H9 (cell line): ENCODE data around the gene CACNG8. TPM values are rescaled to one million over a fixed set of nuclear protein-coding genes. Genes with fewer than 3 reads are reported as not detected.

Experiments
- DNase-seq: peaks from one replicate; pipeline ENCODE4 v3.0.0-alpha.2; 2017
- H2AFZ ChIP-seq: one replicate; pipeline ENCODE4 v1.6.1; 2013; ENCODE audit warnings: mild to moderate bottlenecking, low read length, control low read depth, moderate library complexity
- H2AK5ac ChIP-seq: 2 replicates; pipeline ENCODE4 v1.6.1; 2013; ENCODE audit warnings: low read length, control low read depth, mixed read lengths; ENCODE audit not compliant: insufficient read length
- H2BK120ac ChIP-seq: one replicate; pipeline ENCODE4 v1.6.1; 2013; ENCODE audit warnings: low read depth, mild to moderate bottlenecking, low read length, control low read depth, inconsistent platforms; ENCODE audit not compliant: poor library complexity, severe bottlenecking
- H2BK12ac ChIP-seq: 2 replicates; pipeline ENCODE4 v1.6.1; 2013; ENCODE audit warnings: low read length, control low read depth, mixed read lengths, low read depth; ENCODE audit not compliant: insufficient read length
- H2BK15ac ChIP-seq: 2 replicates; pipeline ENCODE4 v1.6.1; 2013; ENCODE audit warnings: low read depth, low read length, control low read depth
- H2BK20ac ChIP-seq: one replicate; pipeline ENCODE4 v1.6.1; 2013; ENCODE audit warnings: low read depth, mild to moderate bottlenecking, low read length, control low read depth, inconsistent platforms; ENCODE audit not compliant: poor library complexity, severe bottlenecking
- H2BK5ac ChIP-seq: 2 replicates; pipeline ENCODE4 v1.6.1; 2013; ENCODE audit warnings: low read length, control low read depth, mixed read lengths; ENCODE audit not compliant: insufficient read length
- H3K14ac ChIP-seq: 2 replicates; pipeline ENCODE4 v1.6.1; 2013; ENCODE audit warnings: low read length, control low read depth; ENCODE audit not compliant: insufficient read depth
- H3K18ac ChIP-seq: 2 replicates; pipeline ENCODE4 v1.6.1; 2013; ENCODE audit warnings: low read depth, mild to moderate bottlenecking, mixed read lengths, low read length, control low read depth; ENCODE audit not compliant: insufficient read length
- H3K23ac ChIP-seq: 2 replicates; pipeline ENCODE4 v1.6.1; 2013; ENCODE audit warnings: low read length, control low read depth, mixed read lengths, low read depth; ENCODE audit not compliant: insufficient read length
- H3K23me2 ChIP-seq: 2 replicates; pipeline ENCODE4 v1.6.1; 2013; ENCODE audit warnings: low read depth, mild to moderate bottlenecking, mixed read lengths, low read length, control low read depth; ENCODE audit not compliant: insufficient read length, poor library complexity, severe bottlenecking
- H3K27ac ChIP-seq: 2 replicates; pipeline ENCODE4 v1.5.1; 2013; ENCODE audit warnings: low read length, control low read depth, mixed read lengths, low read depth; ENCODE audit not compliant: insufficient read length
- H3K27me3 ChIP-seq: 2 replicates; pipeline ENCODE4 v1.6.1; 2013; ENCODE audit warnings: low read length, control low read depth, inconsistent platforms; ENCODE audit not compliant: insufficient read depth
- H3K4ac ChIP-seq: 2 replicates; pipeline ENCODE4 v1.6.1; 2013; ENCODE audit warnings: low read depth, mild to moderate bottlenecking, control low read depth, inconsistent platforms, low read length, moderate library complexity
- H3K4me1 ChIP-seq: 2 replicates; pipeline ENCODE4 v1.6.1; 2013; ENCODE audit warnings: low read length, control low read depth, inconsistent platforms; ENCODE audit not compliant: insufficient read depth
- H3K4me2 ChIP-seq: 2 replicates; pipeline ENCODE4 v1.6.1; 2013; ENCODE audit warnings: low read length, control low read depth, mixed read lengths; ENCODE audit not compliant: insufficient read length, insufficient read depth
- H3K56ac ChIP-seq: 2 replicates; pipeline ENCODE4 v1.6.1; 2013; ENCODE audit warnings: low read depth, mild to moderate bottlenecking, mixed read lengths, low read length, control low read depth; ENCODE audit not compliant: insufficient read length
- H3K79me1 ChIP-seq: 2 replicates; pipeline ENCODE4 v1.6.1; 2013; ENCODE audit warnings: low read depth, mild to moderate bottlenecking, moderate library complexity, low read length, control low read depth, inconsistent platforms; ENCODE audit not compliant: insufficient read depth, poor library complexity, severe bottlenecking
- H3K79me2 ChIP-seq: 2 replicates; pipeline ENCODE4 v1.6.1; 2013; ENCODE audit warnings: low read length, control low read depth, inconsistent platforms; ENCODE audit not compliant: insufficient read depth
- H3K9ac ChIP-seq: 2 replicates; pipeline ENCODE4 v1.6.1; 2013; ENCODE audit warnings: low read length, control low read depth, mixed read lengths; ENCODE audit not compliant: insufficient read length; ENCODE audit errors: extremely low read depth
- H3K9me3 ChIP-seq: one replicate; pipeline ENCODE4 v1.6.1; 2013; ENCODE audit warnings: low read depth, low read length, inconsistent platforms; ENCODE audit not compliant: control insufficient read depth
- H3T11ph ChIP-seq: one replicate; pipeline ENCODE4 v1.6.1; 2013; ENCODE audit warnings: mild to moderate bottlenecking, low read length, control low read depth, inconsistent platforms
- H4K20me1 ChIP-seq: one replicate; pipeline ENCODE4 v1.6.1; 2013; ENCODE audit not compliant: control insufficient read depth, insufficient read length, insufficient read depth
- H4K5ac ChIP-seq: 2 replicates; pipeline ENCODE4 v1.6.1; 2013; ENCODE audit warnings: low read depth, mild to moderate bottlenecking, mixed read lengths, low read length, control low read depth; ENCODE audit not compliant: insufficient read length
- H4K8ac ChIP-seq: replicated peaks from 2 replicates; pipeline ENCODE4 v1.6.1; 2013; ENCODE audit warnings: low read length, control low read depth, mixed read lengths, low read depth; ENCODE audit not compliant: insufficient read length
- H4K91ac ChIP-seq: 2 replicates; pipeline ENCODE4 v1.6.1; 2013; ENCODE audit warnings: low read depth, mild to moderate bottlenecking, moderate library complexity, mixed read lengths, low read length, control low read depth; ENCODE audit not compliant: insufficient read length
- H3K27ac Mint-ChIP-seq, 3 experiments: 2 replicates in 2 of 3; 3 replicates in 1 of 3; pipeline ENCODE4 v1.8.0; 2020 to 2021; ENCODE audit warnings: mixed read lengths in 3 of 3, mild to moderate bottlenecking in 1 of 3, moderate library complexity in 1 of 3
- H3K27me3 Mint-ChIP-seq: 2 replicates; pipeline ENCODE4 v1.8.0; 2021; ENCODE audit warnings: low read depth, mild to moderate bottlenecking, moderate library complexity, mixed read lengths
- H3K36me3 Mint-ChIP-seq, 3 experiments: 2 replicates in 2 of 3; 3 replicates in 1 of 3; pipeline ENCODE4 v1.8.0; 2020 to 2021; ENCODE audit warnings: low read depth in 3 of 3, mixed read lengths in 3 of 3; ENCODE audit not compliant: insufficient read depth in 1 of 3
- H3K4me1 Mint-ChIP-seq, 2 experiments: 2 replicates each; pipeline ENCODE4 v1.8.0; 2020; ENCODE audit warnings: mixed read lengths in 2 of 2
- H3K4me3 Mint-ChIP-seq, 2 experiments: 2 replicates in 1 of 2; 3 replicates in 1 of 2; pipeline ENCODE4 v1.8.0; 2020 to 2021; ENCODE audit warnings: mild to moderate bottlenecking in 2 of 2, mixed read lengths in 2 of 2, moderate library complexity in 1 of 2
- H3K9me3 Mint-ChIP-seq, 2 experiments: 2 replicates in 1 of 2; 3 replicates in 1 of 2; pipeline ENCODE4 v1.8.0; 2020; ENCODE audit warnings: mild to moderate bottlenecking in 2 of 2, mixed read lengths in 2 of 2, moderate library complexity in 1 of 2
- CTCF ChIP-seq: fragments of 200-600 bp; sonication (generic); conservative IDR thresholded peaks from 3 replicates; pipeline ENCODE4 v1.8.0; 2021; ENCODE audit warnings: antibody characterized with exemption, mild to moderate bottlenecking
- WGBS: extraction: QIAGEN DNeasy Blood & Tissue Kit; methylation state at CpG from one replicate; pipeline ENCODE4 v1.1.7; 2013; ENCODE audit warnings: missing lambda C conversion rate, low lambda C conversion rate, mixed read lengths; ENCODE audit not compliant: insufficient read length; ENCODE audit errors: extremely low coverage; 5-methylcytosine and 5-hydroxymethylcytosine counted together
- total RNA-seq: library from RNA; stranded (reverse); gene quantifications from 2 replicates; pipeline ENCODE4 v1.2.1, GENCODE V29; 2021

CACNG8 gene
- total RNA-seq, 1 experiment from 2014 or later, result 7.1 TPM

- Mint-ChIP-seq H3K4me1 (peaks cover 14 to 22% of the 10 kb centered on the region in 2 experiments), H3K36me3 (peaks cover 47 to 74% (median 54%) of the 10 kb centered on the region in 3 experiments)
- WGBS, result no CpG with 5 or more reads among the region's 8 CpGs
Measured at GRCh38 chr19:53927739-53928138, 35.0 kb upstream of the CACNG8 start.

More at GRCh38 chr19:53927739-53928138, 35.0 kb upstream of the CACNG8 start:
- Histone ChIP-seq H4K20me1 (no peaks in the 10 kb centered on the region), H2AFZ (no peak overlapping the region), H3K9me3 (no peaks in the 10 kb centered on the region), H3K9ac (no peak overlapping the region), H4K8ac (no peak overlapping the region), H3K79me1 (no peaks in the 10 kb centered on the region), H3K4me2 (no peak overlapping the region), H3K23me2 (no peaks in the 10 kb centered on the region), H2AK5ac (no peak overlapping the region), H3K27ac (no peak overlapping the region), H2BK12ac (no peak overlapping the region), H3K4me1 (no peaks in the 10 kb centered on the region), H2BK15ac (no peak overlapping the region), H2BK20ac (no peak overlapping the region), H4K5ac (no peak overlapping the region), H2BK5ac (no peak overlapping the region), H3K27me3 (no peaks in the 10 kb centered on the region), H2BK120ac (no peak overlapping the region), H4K91ac (no peak overlapping the region), H3K4ac (no peak overlapping the region), H3K56ac (no peak overlapping the region), H3K79me2 (0 out of 2 replicates have a peak, but pooled peaks cover 1% of the 10 kb centered on the region), H3K23ac (no peak overlapping the region), H3K14ac (no peak overlapping the region), H3K18ac (no peak overlapping the region), H3T11ph (no peak overlapping the region)
- Mint-ChIP-seq H3K9me3 (peaks cover 0 to 10% of the 10 kb centered on the region in 2 experiments; a peak in 2 of 5 replicates), H3K27ac (peak overlapping the region in 1 of 3 experiments; percentile 76; a peak in 2 of 7 replicates), H3K4me3 (peak overlapping the region in 1 of 2 experiments; percentile 50; a peak in 2 of 5 replicates), H3K27me3 (no peaks in the 10 kb centered on the region)
- no peak for TF ChIP-seq CTCF
- DNase-seq, result peak; percentile 88
